Measurements from ENCODE around the gene SLC6A13. TPM values are rescaled to one million over a fixed set of nuclear protein-coding genes. Genes with fewer than 3 reads are reported as not detected.
"Not testable (repeated sequence)": the region's sequence is repeated elsewhere in the genome, so short reads cannot be mapped to it uniquely, and the experiment has no call there.

Gene SLC6A13
- total RNA-seq, 1 experiment from 2014 or later: not detected

- no peaks in the 10 kb centered on the region for H3K4me1 ChIP-seq (ENCODE audit: insufficient read depth, low read length)
- H4K5ac ChIP-seq (ENCODE audit: insufficient read length, low read depth, low read length): no peak overlapping the region
- no peak overlapping the region for H2BK120ac ChIP-seq (ENCODE audit: low read depth, low read length, poor library complexity, severe bottlenecking)
- no peak for TF ChIP-seq CTCF (conservative IDR thresholded peaks at IDR 0.05)
- H2AFZ ChIP-seq (ENCODE audit: low read length): no peak overlapping the region
- no peak overlapping the region for H4K91ac ChIP-seq (ENCODE audit: insufficient read length, low read depth, low read length)
- H3K79me1 ChIP-seq (ENCODE audit: insufficient read depth, low read depth, low read length, poor library complexity, severe bottlenecking): no peaks in the 10 kb centered on the region
- peaks cover 3 to 17% (median 13%) of the 10 kb centered on the region in 3 experiments; a peak in 6 of 7 replicates for H3K36me3 Mint-ChIP-seq (ENCODE audit: insufficient read depth in 1 of 3, low read depth in 3 of 3)
- no peaks in the 10 kb centered on the region for H3K27me3 ChIP-seq (ENCODE audit: insufficient read depth, low read length)
- DNase-seq: peak; percentile 5
- no peak overlapping the region for H2BK12ac ChIP-seq (ENCODE audit: insufficient read length, low read depth, low read length)
- no peaks in the 10 kb centered on the region for H3K23me2 ChIP-seq (ENCODE audit: insufficient read length, low read depth, low read length, poor library complexity, severe bottlenecking)
- H3T11ph ChIP-seq (ENCODE audit: low read length): no peak overlapping the region
- no peak overlapping the region for H3K23ac ChIP-seq (ENCODE audit: insufficient read length, low read depth, low read length)
- H3K27ac Mint-ChIP-seq: no peak overlapping the region
- WGBS (ENCODE audit: extremely low coverage, insufficient read length, low lambda C conversion rate): no CpG with 5 or more reads among the region's 3 CpGs
- no peak overlapping the region for H2AK5ac ChIP-seq (ENCODE audit: insufficient read length, low read length)
- H3K4me3 Mint-ChIP-seq: no peak overlapping the region
- H3K27ac ChIP-seq (ENCODE audit: insufficient read length, low read depth, low read length): no peak overlapping the region
- H3K9ac ChIP-seq (ENCODE audit: extremely low read depth, insufficient read length, low read length): no peak overlapping the region
- peaks cover 0 to 8% of the 10 kb centered on the region in 2 experiments; a peak in 2 of 4 replicates for H3K4me1 Mint-ChIP-seq
- H4K8ac ChIP-seq (replicated peaks; ENCODE audit: insufficient read length, low read depth, low read length): no peak overlapping the region
- no peak overlapping the region for H3K14ac ChIP-seq (ENCODE audit: insufficient read depth, low read length)
- no peak overlapping the region for H3K4ac ChIP-seq (ENCODE audit: low read depth, low read length)
- no peak overlapping the region for H2BK20ac ChIP-seq (ENCODE audit: low read depth, low read length, poor library complexity, severe bottlenecking)
- no peak overlapping the region for H3K56ac ChIP-seq (ENCODE audit: insufficient read length, low read depth, low read length)
- no peak overlapping the region for H2BK5ac ChIP-seq (ENCODE audit: insufficient read length, low read length)
- H4K20me1 ChIP-seq (ENCODE audit: control insufficient read depth, insufficient read depth, insufficient read length): no peaks in the 10 kb centered on the region
- H3K9me3 ChIP-seq (ENCODE audit: control insufficient read depth, low read depth, low read length): peaks cover 8% of the 10 kb centered on the region
- no peak overlapping the region for H3K18ac ChIP-seq (ENCODE audit: insufficient read length, low read depth, low read length)
- H3K4me2 ChIP-seq (ENCODE audit: insufficient read depth, insufficient read length, low read length): no peak overlapping the region
- H3K79me2 ChIP-seq (ENCODE audit: insufficient read depth, low read length): no peaks in the 10 kb centered on the region
- H3K27me3 Mint-ChIP-seq (ENCODE audit: low read depth): peaks cover 14% of the 10 kb centered on the region
- H3K9me3 Mint-ChIP-seq: peaks cover 23 to 26% of the 10 kb centered on the region in 2 experiments
- no peak overlapping the region for H2BK15ac ChIP-seq (ENCODE audit: low read depth, low read length)
Observed at GRCh38 chr12:236445-236844, 26.2 kb downstream of the SLC6A13 start.

- H4K91ac ChIP-seq (ENCODE audit: insufficient read length, low read depth, low read length); H2BK5ac ChIP-seq (ENCODE audit: insufficient read length, low read length); H3K4me2 ChIP-seq (ENCODE audit: insufficient read depth, insufficient read length, low read length); H3K27me3 ChIP-seq (ENCODE audit: insufficient read depth, low read length); H3K23me2 ChIP-seq (ENCODE audit: insufficient read length, low read depth, low read length, poor library complexity, severe bottlenecking); H3K79me2 ChIP-seq (ENCODE audit: insufficient read depth, low read length); H3K23ac ChIP-seq (ENCODE audit: insufficient read length, low read depth, low read length); DNase-seq; H3K9ac ChIP-seq (ENCODE audit: extremely low read depth, insufficient read length, low read length); H4K5ac ChIP-seq (ENCODE audit: insufficient read length, low read depth, low read length); H3K56ac ChIP-seq (ENCODE audit: insufficient read length, low read depth, low read length); H3K14ac ChIP-seq (ENCODE audit: insufficient read depth, low read length); H2BK12ac ChIP-seq (ENCODE audit: insufficient read length, low read depth, low read length); H3K9me3 ChIP-seq (ENCODE audit: control insufficient read depth, low read depth, low read length); H3K27ac Mint-ChIP-seq; H2AK5ac ChIP-seq (ENCODE audit: insufficient read length, low read length); H4K20me1 ChIP-seq (ENCODE audit: control insufficient read depth, insufficient read depth, insufficient read length); H3K4me3 Mint-ChIP-seq; H3K18ac ChIP-seq (ENCODE audit: insufficient read length, low read depth, low read length); H3K4ac ChIP-seq (ENCODE audit: low read depth, low read length); H3K4me1 ChIP-seq (ENCODE audit: insufficient read depth, low read length); H4K8ac ChIP-seq (replicated peaks; ENCODE audit: insufficient read length, low read depth, low read length); H2BK20ac ChIP-seq (ENCODE audit: low read depth, low read length, poor library complexity, severe bottlenecking); H2BK15ac ChIP-seq (ENCODE audit: low read depth, low read length); H2BK120ac ChIP-seq (ENCODE audit: low read depth, low read length, poor library complexity, severe bottlenecking); H3T11ph ChIP-seq (ENCODE audit: low read length); H2AFZ ChIP-seq (ENCODE audit: low read length); H3K27ac ChIP-seq (ENCODE audit: insufficient read length, low read depth, low read length); H3K79me1 ChIP-seq (ENCODE audit: insufficient read depth, low read depth, low read length, poor library complexity, severe bottlenecking): not testable (repeated sequence)
- WGBS (ENCODE audit: extremely low coverage, insufficient read length, low lambda C conversion rate): no CpG with 5 or more reads among the region's 4 CpGs
- Mint-ChIP-seq H3K9me3 (peaks cover 23 to 26% of the 10 kb centered on the region in 2 experiments), H3K27me3 (ENCODE audit: low read depth) (peaks cover 14% of the 10 kb centered on the region), H3K36me3 (ENCODE audit: insufficient read depth in 1 of 3, low read depth in 3 of 3) (peaks cover 3 to 17% (median 13%) of the 10 kb centered on the region in 3 experiments; a peak in 6 of 7 replicates), H3K4me1 (peaks cover 5 to 13% of the 10 kb centered on the region in 2 experiments)
Observed at GRCh38 chr12:235967-236366, 26.7 kb downstream of the SLC6A13 start.

Measured in H9 (cell line).